CD4-positive, alpha-beta T cell treated with Interleukin-4 for 4 hours (primary cell): ENCODE data around the gene TRIM37.
A peak's percentile ranks its signal among the peaks of the same experiment; 100 is the strongest.
"Not testable (repeated sequence)": the region's sequence is repeated elsewhere in the genome, so short reads cannot be mapped to it uniquely, and the experiment has no call there.

Source experiments
- DNase-seq: peaks from one replicate; pipeline ENCODE4 v3.0.0-alpha.2; 2020

Gene TRIM37, protein sequence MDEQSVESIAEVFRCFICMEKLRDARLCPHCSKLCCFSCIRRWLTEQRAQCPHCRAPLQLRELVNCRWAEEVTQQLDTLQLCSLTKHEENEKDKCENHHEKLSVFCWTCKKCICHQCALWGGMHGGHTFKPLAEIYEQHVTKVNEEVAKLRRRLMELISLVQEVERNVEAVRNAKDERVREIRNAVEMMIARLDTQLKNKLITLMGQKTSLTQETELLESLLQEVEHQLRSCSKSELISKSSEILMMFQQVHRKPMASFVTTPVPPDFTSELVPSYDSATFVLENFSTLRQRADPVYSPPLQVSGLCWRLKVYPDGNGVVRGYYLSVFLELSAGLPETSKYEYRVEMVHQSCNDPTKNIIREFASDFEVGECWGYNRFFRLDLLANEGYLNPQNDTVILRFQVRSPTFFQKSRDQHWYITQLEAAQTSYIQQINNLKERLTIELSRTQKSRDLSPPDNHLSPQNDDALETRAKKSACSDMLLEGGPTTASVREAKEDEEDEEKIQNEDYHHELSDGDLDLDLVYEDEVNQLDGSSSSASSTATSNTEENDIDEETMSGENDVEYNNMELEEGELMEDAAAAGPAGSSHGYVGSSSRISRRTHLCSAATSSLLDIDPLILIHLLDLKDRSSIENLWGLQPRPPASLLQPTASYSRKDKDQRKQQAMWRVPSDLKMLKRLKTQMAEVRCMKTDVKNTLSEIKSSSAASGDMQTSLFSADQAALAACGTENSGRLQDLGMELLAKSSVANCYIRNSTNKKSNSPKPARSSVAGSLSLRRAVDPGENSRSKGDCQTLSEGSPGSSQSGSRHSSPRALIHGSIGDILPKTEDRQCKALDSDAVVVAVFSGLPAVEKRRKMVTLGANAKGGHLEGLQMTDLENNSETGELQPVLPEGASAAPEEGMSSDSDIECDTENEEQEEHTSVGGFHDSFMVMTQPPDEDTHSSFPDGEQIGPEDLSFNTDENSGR

DNA sequence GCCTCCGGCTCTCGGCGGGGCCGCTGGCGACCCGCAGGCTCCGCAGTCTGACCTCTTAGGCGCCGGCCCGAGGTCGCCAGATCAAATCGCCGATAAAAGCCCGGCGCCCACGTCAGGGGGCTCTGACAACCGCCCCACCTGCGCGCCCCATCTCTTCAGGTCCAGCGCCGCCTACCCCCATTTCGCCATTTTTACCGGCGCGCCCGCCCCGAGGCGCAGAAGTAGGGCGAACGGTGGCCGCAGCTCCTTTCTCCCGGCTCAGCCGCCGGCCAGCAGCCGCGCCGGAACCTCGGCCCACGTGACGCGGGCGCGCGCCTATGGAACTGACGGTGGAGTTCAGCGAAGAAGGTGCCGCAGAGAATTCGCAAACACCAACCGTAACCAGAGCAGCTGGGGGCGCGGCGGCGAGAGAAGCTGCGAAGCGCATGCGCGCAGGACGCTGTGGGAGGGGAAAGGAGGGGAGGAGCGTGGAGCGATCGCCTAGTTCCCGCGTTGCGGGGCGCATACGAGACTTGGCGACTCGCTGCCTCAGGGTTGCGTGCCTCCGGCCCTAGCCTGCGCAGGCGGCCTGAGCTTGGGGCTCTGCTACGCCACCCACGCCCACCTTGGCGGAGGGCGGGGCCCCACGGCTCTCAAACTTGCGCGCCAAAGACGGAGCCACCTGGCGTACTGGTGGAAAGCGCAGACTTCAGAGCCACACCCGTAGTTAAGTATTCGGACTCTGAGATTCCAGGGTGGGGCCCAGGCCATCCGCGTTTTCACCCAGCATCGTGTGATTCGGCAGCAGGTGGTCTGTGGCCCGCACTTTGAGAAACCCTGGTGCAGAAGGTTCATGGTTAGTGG, at the start of gene TRIM37:
TRIM37 (minus strand) TSS at position 418 of the 843 bp plus-strand sequence. CDS start 419 bp downstream, outside the sequence.
- peak; percentile 99 for DNase-seq

DNA sequence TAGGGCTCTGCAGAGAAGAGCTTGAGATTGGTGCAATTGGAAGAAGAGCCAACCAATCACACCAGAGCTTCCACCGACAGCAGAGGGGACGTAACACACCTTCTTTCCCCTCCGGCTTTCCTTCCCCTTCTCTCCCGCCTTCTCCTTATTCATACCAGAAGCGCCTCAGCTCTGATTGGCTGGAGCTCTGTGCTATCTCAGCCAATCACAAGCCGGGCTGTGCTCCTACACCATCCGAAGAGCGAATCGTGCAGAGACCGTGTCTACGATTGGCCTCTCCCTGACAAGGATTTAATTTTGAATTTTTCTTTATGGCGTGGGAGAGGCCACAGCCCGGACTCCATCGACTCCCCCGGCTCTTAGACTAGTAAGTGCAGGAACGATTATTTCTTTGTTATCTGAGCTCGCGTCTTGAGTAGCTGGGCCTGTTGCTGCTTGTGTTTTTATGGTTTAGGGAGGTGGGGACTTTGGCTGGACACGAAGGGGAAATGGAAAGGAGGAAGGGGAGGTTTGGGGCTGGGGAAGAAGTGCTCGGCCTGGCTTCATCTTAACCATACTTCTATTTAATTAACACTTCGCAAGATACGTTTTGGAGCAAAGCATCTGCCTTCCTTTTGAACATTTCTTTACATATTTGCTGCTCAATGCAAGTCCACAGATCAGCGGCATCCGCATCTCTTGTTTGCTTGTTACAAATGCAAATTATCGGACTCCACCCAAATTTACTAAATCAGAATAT, 48.9 kb upstream of the TRIM37 start, which contains the start of gene PRR11:
PRR11 (plus strand) TSS at position 308 of the 739 bp plus-strand sequence. CDS start 14,007 bp downstream, outside the sequence.
- peak; percentile 100 for DNase-seq

DNA sequence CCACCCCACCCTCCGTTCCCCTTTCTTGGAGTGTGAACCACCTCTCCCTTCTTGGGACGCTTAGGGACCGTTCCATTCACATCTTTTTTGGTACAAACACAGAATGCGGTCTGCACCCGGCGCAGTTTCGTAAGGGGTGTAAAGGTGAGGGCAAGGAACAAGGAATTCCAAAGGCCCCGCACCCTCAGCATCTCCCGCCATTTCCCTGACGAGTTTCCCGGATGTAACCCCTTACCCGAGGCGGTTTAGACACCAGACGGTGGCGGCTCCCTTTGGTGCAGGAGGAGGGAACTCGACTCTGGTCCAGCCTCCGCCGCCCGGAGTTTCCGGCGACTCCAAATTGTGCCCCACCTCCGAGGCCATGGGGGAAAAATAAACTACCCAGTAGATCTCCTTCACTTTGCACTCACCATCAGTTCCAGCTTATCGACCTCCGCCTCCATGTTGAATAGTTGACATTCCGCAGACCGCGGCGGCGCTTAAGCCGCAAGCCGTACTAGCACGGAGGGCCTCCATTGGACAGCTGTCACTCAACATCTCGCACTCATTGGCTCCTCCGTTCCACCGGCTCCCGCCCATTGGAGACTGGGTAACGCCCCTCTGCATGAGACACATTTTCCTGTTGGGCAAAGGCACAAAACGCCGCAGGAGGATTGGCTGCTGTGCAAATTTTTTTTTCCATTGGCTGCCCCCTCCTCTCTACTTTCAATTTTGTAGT, 48.2 kb upstream of the TRIM37 start, which contains the start of gene SKA2:
SKA2 (minus strand) TSS at position 466 of the 718 bp plus-strand sequence; CDS start at position 443, 23 bp downstream.
- no peak for DNase-seq

DNA sequence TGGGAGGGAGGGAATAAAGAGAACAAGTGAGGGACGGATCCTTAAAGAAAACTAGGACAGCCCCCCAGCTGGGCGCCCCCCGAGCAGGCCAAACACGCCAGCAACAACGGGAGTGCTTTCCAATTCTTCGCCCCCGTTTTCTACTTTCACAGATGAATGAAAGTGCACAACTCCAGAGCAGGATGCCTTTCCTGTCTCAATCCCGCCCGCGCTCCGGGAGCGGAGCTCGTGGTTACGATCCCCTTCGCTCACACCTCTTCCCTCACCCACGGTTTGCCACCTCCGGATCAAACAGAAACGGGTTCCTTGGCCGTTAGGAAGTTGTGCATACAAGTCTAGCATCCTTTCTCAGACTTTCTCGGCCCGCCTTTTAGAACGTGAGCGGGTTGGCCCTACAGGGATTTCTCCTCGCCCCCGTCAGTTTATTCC, 47.6 kb upstream of the TRIM37 start:
- DNase-seq: no peak

DNA sequence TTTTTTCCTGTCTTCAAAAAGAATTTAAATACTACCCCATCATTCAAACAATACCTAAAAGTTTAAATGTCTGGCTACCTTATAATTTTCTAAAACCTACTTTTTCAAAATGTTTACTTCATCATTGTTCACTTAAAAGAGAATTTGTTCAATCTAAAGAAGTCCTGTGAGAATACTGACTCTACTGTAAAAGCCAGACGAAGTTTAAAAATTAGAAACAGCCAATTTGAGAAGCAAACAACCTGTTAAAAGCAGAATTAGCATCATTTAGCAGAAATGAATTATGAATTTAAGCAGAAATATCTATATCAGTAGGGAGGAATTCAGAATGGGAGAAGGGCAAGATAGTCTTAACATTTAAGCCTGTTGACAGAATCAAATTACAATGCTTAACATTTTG, 46.2 kb upstream of the TRIM37 start:
- DNase-seq: no peak

DNA sequence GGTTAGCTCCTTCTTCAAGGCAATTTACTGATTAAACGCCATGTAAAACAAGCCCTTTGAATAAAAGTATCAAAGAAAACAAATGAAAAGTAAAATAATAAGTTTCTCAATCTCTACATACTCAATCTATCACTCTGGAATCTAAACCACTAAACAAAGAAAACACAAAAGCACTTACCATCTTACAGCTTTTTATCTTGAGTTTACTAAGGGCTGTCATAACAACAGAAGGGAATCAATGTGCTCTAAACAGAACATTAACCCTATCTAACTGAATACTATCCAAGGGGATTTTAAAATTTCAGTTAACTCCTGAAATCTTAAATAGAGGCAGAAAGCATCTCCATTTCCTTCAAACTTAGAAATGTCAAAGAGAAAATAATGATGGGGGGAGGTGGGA, 44.9 kb upstream of the TRIM37 start:
- no peak for DNase-seq

DNA sequence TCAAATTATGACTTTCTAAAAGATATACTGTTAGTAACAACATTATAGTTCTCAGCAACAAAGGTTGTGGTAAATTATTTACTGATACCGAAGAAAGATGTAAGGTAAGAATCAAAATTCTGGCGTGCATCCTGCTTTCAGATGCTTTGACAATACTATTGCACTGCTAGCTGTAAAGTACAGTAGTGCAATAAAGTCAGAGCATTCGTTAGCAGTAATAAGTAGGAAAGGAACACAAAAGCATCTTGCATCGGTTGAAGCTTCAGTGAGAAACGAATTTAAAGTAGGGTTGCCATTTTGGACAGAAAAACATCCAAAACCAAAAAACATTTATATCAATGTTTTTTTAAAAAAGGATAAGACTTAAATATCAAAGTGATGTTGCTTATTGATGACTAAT, 44.3 kb upstream of the TRIM37 start:
- DNase-seq: peak; percentile 23

DNA sequence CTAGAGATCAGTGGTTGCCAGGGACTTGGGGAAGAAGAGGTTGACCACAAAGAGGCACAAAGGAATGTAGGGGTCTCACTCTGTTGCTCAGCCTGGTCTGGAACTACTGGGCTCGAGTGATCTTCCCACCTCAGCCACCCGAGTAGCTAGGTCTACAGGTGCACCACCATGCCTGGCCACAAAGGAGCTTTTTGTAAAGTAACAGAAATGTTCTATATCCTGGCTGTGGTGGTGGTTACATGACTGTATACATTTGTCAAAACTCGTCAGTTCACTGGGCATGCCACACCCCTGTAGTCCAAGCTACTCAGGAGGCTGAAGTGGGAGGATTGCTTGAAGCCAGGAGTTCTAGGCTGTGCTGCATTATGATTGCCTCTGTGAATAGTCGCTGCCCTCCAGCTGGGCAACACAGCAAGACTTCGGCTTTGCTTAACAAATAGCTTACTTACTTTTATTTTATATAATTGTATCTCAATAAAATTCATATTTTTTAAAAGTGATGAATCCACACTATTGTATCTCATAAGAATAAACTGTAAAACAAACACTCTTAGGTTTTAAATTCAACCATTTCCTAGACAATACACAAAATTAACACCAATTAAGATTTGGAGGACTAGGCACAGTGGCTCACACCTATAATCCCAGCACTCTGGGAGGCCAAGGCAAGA, 43.3 kb upstream of the TRIM37 start:
- no peak for DNase-seq

DNA sequence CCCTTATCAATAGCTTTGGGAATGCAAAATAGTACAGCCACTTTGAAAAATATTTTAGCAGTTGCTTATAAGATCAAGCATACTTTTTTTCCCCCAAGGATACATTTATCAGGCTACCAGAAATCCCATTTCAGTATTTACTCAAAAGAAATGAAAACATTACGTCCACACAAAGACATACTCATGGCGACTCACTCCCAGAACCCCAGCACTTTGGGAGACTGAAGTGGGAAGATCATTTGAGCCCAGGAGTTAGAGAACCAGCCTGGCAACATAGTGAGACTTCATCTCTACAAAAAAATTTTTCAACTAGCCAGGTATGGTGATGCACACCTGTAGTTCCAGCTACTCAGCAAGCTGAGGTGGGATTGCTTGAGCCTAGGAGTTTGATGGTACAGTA, 42.4 kb upstream of the TRIM37 start:
- DNase-seq: no peak

DNA sequence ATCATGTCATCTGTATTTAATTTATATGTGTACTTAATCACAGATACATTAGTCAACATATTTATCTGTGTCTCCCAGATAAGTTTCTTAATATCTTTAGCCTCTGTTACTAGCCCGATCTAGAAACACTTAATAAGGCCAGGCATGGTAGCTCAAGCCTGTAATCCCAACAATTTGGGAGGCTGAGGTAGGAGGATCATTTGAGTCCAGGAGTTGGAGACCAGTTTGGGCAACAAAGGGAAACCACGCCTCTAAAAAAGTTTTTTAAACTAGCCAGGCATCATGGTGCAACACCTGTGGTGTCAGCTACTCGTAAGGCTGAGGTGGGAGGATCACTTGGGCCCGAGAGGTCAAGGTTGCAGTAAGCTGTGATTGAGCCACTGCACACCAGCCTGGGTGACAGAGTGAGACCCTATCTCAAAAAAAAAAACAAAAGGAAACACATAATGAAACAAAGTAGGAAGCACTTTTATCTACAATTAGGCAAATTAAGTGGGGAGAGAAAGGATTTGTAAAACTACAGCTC, 39.0 kb upstream of the TRIM37 start:
- no peak for DNase-seq

DNA sequence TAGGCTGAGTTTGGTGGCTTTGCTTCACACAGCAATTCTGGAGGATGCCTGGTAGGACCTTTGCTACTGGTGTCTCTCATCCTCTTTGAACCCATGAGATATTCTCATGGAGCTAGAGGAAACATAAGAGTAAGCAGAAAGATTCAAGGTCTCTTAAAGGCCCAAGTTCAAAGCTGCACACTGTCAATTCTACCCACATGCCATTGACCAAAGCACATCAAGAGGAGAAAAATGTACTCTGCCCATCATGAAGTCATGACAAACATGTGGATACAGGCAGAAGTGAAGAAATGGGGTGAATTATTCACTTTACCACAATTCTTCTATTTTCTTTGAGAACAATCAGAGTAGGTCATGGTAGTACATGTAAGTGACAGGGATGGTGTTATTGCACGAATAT, 35.2 kb upstream of the TRIM37 start:
- no peak for DNase-seq

DNA sequence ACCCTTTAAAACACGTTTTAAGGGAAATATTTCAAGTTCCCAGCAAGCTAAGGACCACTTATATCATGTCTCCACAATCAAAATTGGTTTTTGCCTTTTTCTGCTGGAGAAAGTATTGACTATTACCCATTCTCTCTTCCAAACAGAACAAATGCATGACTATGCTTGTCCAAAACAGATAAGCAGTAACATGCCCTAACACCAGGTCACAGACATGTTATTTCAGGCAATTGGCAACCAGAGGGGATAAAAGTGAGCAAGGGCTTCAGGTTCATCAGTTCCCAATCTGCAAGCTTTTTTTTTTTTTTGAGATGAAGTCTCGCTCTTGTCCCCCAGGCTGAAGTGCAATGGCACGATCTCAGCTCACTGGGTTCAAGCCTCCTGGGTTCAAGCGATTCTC, 33.3 kb upstream of the TRIM37 start:
- no peak for DNase-seq

DNA sequence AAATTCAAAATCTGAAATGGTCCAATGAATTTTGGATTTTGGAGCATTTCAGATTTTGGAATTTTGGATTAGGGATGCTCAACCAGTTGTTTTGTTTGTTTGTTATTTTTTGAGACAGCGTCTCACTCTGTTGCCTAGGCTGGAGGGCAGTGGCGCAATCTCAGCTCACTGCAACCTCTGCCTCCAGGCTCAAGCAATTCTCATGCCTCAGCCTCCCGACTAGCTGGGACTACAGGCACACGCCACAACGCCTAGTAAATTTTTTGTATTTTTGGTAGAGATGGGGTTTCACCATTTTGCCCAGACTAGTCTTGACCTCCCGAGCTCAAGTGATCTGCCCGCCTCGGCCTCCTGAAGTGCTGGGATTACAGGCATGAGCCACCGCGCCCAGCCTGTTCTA, 31.7 kb upstream of the TRIM37 start:
- not testable (repeated sequence) for DNase-seq

DNA sequence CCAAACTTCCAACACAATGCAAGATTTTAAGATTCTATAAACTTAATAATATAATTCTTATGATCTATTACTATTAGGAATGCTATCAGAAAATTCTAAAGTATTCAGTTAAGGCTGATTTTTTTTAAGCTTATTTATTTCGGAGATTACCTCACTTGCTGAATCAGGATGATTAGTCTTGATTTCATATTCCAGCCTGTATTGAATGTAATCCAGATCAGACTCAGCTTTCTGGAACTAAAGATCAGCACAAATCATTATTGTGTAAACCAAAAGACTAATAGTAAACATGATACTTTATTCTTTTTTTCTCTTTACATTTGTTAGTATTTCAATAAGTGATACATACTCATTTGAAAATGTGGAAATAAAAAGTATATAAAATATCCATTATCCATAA, 24.5 kb upstream of the TRIM37 start:
- no peak for DNase-seq

DNA sequence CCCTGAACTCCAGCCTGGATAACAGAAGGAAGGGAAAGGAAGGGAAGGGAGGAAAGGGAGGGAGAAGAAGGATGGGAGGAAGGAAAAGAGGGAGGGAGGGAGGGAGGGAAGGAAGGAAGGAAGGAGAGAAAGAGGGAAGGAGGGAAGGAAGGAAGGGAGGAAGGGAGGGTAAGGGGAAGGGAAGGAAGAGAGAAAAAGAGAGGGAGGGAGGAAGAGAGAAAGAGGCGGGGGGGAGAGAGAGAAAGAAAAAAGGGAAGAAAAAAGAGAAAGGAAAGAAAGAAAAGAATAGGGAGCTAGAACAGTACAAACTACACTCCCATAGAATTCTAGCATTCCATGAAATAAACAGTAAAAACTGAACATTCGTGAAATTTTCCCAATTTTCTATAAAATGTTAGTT, 23.1 kb upstream of the TRIM37 start:
- no peak for DNase-seq

DNA sequence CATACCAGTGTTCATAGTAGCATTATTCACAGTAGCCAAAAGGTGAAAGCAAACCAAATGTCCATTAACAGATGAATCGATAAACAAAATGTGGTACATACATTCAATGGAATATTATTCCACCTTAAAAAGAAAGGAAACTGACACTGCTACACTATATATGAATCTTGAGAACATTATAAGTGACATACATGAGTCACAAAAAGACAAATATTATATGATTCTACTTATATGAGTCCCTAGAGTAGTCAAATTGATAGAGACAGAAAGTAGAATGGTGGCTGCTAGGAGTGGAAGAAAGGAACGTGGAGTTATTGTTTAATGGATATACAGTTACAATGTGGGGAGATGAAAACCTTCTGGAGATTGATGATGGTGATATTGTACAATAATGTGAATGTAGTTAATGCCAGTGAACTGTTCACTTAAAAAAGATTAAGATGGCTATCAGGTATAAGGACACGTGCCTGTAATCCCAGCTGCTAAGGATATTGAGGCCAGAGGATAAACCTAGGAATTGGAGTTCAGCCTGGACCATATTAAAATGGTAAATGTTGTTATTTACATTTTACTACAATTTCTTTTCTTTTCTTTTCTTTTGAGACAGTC, 20.2 kb upstream of the TRIM37 start:
- no peak for DNase-seq

DNA sequence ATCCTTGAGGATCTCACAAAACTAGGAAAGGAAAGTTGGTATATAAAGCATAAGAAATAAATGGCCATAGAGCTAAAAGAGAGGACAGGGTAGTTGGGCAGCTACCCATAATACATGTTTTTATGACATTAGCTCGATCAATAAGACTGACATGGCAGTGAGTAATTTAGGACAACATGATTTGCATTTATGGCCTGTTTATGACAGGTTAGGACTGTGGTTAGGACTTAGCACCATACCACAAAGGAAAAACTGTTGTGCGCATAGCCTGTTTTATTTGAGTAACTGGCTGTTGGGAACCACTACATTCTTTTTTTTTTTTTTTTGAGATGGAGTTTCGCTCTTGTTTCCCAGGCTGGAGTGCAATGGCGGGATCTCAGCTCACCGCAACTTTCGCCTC, 18.0 kb upstream of the TRIM37 start:
- DNase-seq: no peak

DNA sequence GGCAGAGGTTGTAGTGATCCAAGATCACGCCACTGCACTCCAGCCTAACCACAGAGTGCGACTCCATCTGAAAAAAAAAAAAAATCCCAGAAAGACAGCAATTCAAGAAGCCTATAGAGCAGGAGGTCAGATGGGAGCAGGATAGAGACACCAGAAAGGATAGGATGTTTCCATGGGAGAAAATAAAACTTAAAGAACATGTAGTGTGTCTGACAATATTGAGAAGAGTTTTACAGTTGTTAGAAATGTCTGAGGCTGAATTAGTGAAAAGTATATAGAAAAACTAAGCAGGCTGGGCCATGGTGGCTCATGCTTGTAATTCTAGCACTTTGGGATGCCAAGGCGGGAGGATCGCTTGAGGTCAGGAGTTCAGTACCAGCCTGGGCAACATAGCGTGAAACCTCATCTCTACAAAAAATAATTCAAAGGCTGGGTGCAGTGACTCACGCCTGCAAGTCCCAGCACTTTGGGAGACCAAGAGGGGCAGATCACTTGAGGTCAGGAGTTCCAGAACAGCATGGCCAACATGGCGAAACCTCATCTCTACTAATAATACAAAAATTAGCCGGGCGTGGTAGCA, 15.3 kb upstream of the TRIM37 start:
- no peak for DNase-seq

DNA sequence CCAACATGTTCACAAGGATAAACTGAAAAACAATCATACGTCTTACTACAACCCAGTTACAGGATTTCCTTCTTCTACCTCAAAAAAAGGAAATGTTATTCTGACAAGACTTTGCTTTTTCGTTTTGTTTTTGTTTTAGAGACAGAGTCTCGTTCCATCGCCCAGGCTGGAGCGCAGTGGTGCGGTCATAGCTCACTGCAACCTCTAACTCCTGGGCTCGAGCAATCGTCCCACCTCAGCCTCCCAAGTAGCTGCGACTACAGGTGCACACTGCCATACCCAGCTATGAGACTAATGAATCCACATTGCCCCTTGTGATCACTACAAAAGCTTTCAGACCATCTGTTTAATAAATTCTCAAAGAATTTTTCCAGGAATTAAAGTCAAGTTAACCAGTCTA, 8.8 kb upstream of the TRIM37 start:
- no peak for DNase-seq
